Neuronal stem cell (in vitro differentiated cells): ENCODE measurements around the gene ZBED1.
"Not testable (repeated sequence)": the region's sequence is repeated elsewhere in the genome, so short reads cannot be mapped to it uniquely, and the experiment has no call there.

Source experiments
- DNase-seq: peaks from one replicate; pipeline ENCODE4 v3.0.0-alpha.2; 2013; ENCODE audit warnings: low spot score
- H2AFZ ChIP-seq: one replicate; pipeline ENCODE4 v1.6.1; 2013; ENCODE audit warnings: mild to moderate bottlenecking, low read length, inconsistent platforms
- H2AK5ac ChIP-seq: 2 replicates; pipeline ENCODE4 v1.6.1; 2013; ENCODE audit warnings: low read depth, mild to moderate bottlenecking, inconsistent platforms, low read length, moderate library complexity, mixed read lengths
- H2BK120ac ChIP-seq: 2 replicates; pipeline ENCODE4 v1.6.1; 2013; ENCODE audit warnings: low read depth, mild to moderate bottlenecking, inconsistent platforms, low read length, moderate library complexity, mixed read lengths
- H2BK12ac ChIP-seq: one replicate; pipeline ENCODE4 v1.6.1; 2013; ENCODE audit warnings: low read length, inconsistent platforms
- H2BK15ac ChIP-seq: 2 replicates; pipeline ENCODE4 v1.6.1; 2013; ENCODE audit warnings: mild to moderate bottlenecking, low read length, inconsistent platforms, mixed read lengths
- H2BK5ac ChIP-seq: one replicate; pipeline ENCODE4 v1.6.1; 2013; ENCODE audit warnings: inconsistent platforms, mild to moderate bottlenecking, low read length, moderate library complexity
- H3K14ac ChIP-seq: one replicate; pipeline ENCODE4 v1.6.1; 2013; ENCODE audit warnings: low read length, inconsistent platforms
- H3K18ac ChIP-seq: 2 replicates; pipeline ENCODE4 v1.6.1; 2013; ENCODE audit warnings: low read length, inconsistent platforms
- H3K23ac ChIP-seq: 2 replicates; pipeline ENCODE4 v1.6.1; 2013; ENCODE audit warnings: low read depth, mild to moderate bottlenecking, mixed read lengths, low read length, inconsistent platforms; ENCODE audit not compliant: poor library complexity
- H3K27ac ChIP-seq: replicated peaks from 3 replicates; pipeline ENCODE4 v1.5.1; 2013; ENCODE audit warnings: low read length, inconsistent platforms
- H3K27me3 ChIP-seq, 3 experiments: 2 replicates each; pipeline ENCODE4 v1.6.1; 2013; ENCODE audit warnings: low read length in 3 of 3, mild to moderate bottlenecking in 2 of 3, inconsistent platforms in 1 of 3, low read depth in 1 of 3, mixed read lengths in 1 of 3, moderate library complexity in 1 of 3; ENCODE audit not compliant: control insufficient read depth in 3 of 3, insufficient read depth in 3 of 3
- H3K36me3 ChIP-seq, 2 donors: replicated peaks in 1 of 2; 2 replicates each; pipeline ENCODE4 v1.6.1; 2013; ENCODE audit warnings: low read length in 2 of 2; ENCODE audit not compliant: control insufficient read depth in 2 of 2, insufficient read depth in 2 of 2
- H3K4ac ChIP-seq: 2 replicates; pipeline ENCODE4 v1.6.1; 2013; ENCODE audit warnings: inconsistent platforms, mild to moderate bottlenecking, low read length, moderate library complexity
- H3K4me1 ChIP-seq, 2 donors: 1 replicate in 1 of 2; 2 replicates in 1 of 2; pipeline ENCODE4 v1.6.1; 2013; ENCODE audit warnings: low read length in 2 of 2, low read depth in 1 of 2; ENCODE audit not compliant: control insufficient read depth in 2 of 2, insufficient read depth in 1 of 2
- H3K4me2 ChIP-seq: one replicate; pipeline ENCODE4 v1.6.1; 2013; ENCODE audit warnings: mild to moderate bottlenecking, low read length, inconsistent platforms; ENCODE audit not compliant: insufficient read depth, poor library complexity, severe bottlenecking
- H3K4me3 ChIP-seq, 2 donors: 2 replicates each; pipeline ENCODE4 v1.5.1; 2013; ENCODE audit warnings: low read length in 2 of 2, mild to moderate bottlenecking in 2 of 2, inconsistent platforms in 1 of 2, moderate library complexity in 1 of 2
- H3K79me1 ChIP-seq: one replicate; pipeline ENCODE4 v1.6.1; 2013; ENCODE audit warnings: low read depth, mild to moderate bottlenecking, inconsistent platforms, low read length, moderate library complexity
- H3K9ac ChIP-seq: one replicate; pipeline ENCODE4 v1.6.1; 2013; ENCODE audit warnings: mild to moderate bottlenecking, low read depth, low read length, inconsistent platforms; ENCODE audit not compliant: poor library complexity
- H3K9me3 ChIP-seq, 2 donors: replicated peaks in 1 of 2; 2 replicates each; pipeline versions ENCODE3 to v1.6.1; 2013; ENCODE audit warnings: low read length in 2 of 2, mild to moderate bottlenecking in 2 of 2, inconsistent platforms in 1 of 2, low read depth in 1 of 2, mixed read lengths in 1 of 2, moderate library complexity in 1 of 2; ENCODE audit not compliant: control insufficient read depth in 2 of 2, insufficient read depth in 1 of 2
- H4K8ac ChIP-seq: one replicate; pipeline ENCODE4 v1.6.1; 2013; ENCODE audit warnings: low read depth, mild to moderate bottlenecking, inconsistent platforms, low read length, moderate library complexity
- H4K91ac ChIP-seq: one replicate; pipeline ENCODE4 v1.6.1; 2013; ENCODE audit warnings: low read length, low read depth, mild to moderate bottlenecking, inconsistent platforms; ENCODE audit not compliant: poor library complexity
- WGBS, 2 donors: extraction: QIAGEN DNeasy Blood & Tissue Kit; methylation state at CpG; one replicate each; pipeline ENCODE4 v1.1.7; 2013; ENCODE audit warnings: missing lambda C conversion rate in 2 of 2, mixed read lengths in 1 of 2; ENCODE audit not compliant: insufficient read length in 2 of 2, insufficient replicate concordance in 1 of 2; ENCODE audit errors: extremely low coverage in 2 of 2; 5-methylcytosine and 5-hydroxymethylcytosine counted together

Gene ZBED1

DNA sequence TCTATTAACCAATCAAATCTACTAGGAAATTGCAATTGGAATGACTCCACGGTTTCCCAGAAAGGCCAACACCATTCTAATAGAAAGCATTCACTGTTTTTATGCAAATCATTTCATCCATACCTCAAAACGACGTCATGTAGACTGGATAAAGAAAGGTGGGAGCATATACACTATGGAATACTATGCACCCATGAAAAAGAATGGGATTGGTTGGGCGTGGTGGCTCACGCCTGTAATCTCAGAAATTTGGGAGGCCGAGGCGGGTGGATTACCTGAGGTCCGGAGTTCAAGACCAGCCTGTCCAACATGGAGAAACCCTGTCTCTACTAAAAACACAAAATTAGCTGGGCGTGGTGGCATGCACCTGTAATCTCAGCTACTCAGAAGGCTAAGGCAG lies 46.2 kb downstream of the ZBED1 start:
- not testable (repeated sequence) for H2AFZ ChIP-seq, H2BK15ac ChIP-seq
- WGBS, 2 donors: no CpG with 5 or more reads among the region's 9 CpGs

DNA sequence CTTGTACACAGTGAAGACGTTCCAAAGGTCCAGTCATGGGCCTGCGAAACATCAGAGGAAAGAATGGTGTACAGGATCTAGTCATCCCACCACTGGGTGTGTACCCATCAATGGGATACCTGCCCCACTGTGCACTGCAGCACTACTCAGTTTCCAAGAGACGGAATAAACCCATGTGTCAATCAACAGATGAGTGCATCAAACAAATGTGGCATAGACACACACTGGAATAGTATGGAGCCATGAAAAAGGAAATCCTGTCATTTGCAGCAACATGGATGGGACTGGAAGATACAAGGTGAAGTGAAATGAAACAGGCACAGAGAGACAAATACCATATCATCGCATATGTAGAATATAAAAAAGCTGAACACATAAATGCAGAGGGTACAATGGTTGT lies 48.0 kb downstream of the ZBED1 start:
- no peak overlapping the region for H2AFZ ChIP-seq
- no peaks in the 10 kb centered on the region for H3K27me3 ChIP-seq
- peaks cover 8% of the 10 kb centered on the region for H3K79me1 ChIP-seq
- H3K4ac ChIP-seq: no peak overlapping the region
- H3K4me3 ChIP-seq: no peak overlapping the region
- no peaks in the 10 kb centered on the region for H3K36me3 ChIP-seq
- no peak overlapping the region for H3K18ac ChIP-seq
- peaks cover 3 to 11% of the 10 kb centered on the region in 2 donors for H3K4me1 ChIP-seq
- H2BK5ac ChIP-seq: no peak overlapping the region
- no peak overlapping the region for H2BK12ac ChIP-seq
- no peak overlapping the region for H3K23ac ChIP-seq
- H3K4me2 ChIP-seq: no peak overlapping the region
- H4K8ac ChIP-seq: no peak overlapping the region
- H4K91ac ChIP-seq: no peak overlapping the region
- WGBS, 2 donors: no CpG with 5 or more reads among the region's 4 CpGs
- no peak overlapping the region for H3K9ac ChIP-seq
- H3K14ac ChIP-seq: no peak overlapping the region
- H3K9me3 ChIP-seq: peaks cover 0 to 7% of the 10 kb centered on the region in 2 donors
- no peak overlapping the region for H2BK120ac ChIP-seq
- no peak overlapping the region for H3K27ac ChIP-seq
- DNase-seq: no peak
- peak overlapping the region; percentile 18 for H2AK5ac ChIP-seq
- H2BK15ac ChIP-seq: no peak overlapping the region

More for the DNA sequence above, 46.2 kb downstream of the ZBED1 start:
- H2BK12ac ChIP-seq, H3K27me3 ChIP-seq, H4K8ac ChIP-seq, H3K27ac ChIP-seq, H3K4me2 ChIP-seq, H3K36me3 ChIP-seq, H2BK5ac ChIP-seq, H2BK120ac ChIP-seq, H4K91ac ChIP-seq, H3K9ac ChIP-seq, H2AK5ac ChIP-seq, H3K4ac ChIP-seq, DNase-seq, H3K9me3 ChIP-seq, H3K23ac ChIP-seq, H3K18ac ChIP-seq, H3K4me3 ChIP-seq, H3K14ac ChIP-seq: not testable (repeated sequence)
- peaks cover 11% of the 10 kb centered on the region for H3K79me1 ChIP-seq
- H3K4me1 ChIP-seq: peaks cover 3 to 11% of the 10 kb centered on the region in 2 donors

DNA sequence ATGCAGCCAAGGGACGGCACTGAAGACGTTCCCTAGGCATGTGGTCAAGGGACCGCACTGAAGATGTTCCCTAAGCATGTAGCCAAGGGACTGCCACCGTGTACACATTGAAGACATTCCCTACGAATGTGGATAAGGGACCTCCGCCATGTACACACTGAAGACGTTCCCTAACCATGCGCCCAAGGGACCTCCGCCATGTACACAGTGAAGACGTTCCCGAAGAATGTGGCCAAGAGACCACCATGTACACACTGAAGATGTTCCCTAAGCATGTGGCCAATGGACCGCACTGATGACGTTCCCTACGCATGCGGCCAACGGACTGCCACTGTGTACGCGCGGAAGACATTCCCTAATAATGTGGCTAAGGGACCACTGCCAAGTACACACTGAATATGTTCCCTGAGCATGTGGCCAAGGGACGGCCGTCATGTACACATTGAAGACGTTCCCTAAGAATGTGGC lies 48.4 kb downstream of the ZBED1 start:
- Histone ChIP-seq H3K4me3 (no peak overlapping the region), H2AFZ (no peak overlapping the region), H2BK12ac (no peak overlapping the region), H3K9ac (no peak overlapping the region), H3K23ac (no peak overlapping the region), H4K8ac (no peak overlapping the region), H3K4me1 (peaks cover 3 to 11% of the 10 kb centered on the region in 2 donors), H3K79me1 (peaks cover 6% of the 10 kb centered on the region), H3K36me3 (peaks cover 0 to under 1% of the 10 kb centered on the region in 2 donors), H3K4ac (no peak overlapping the region), H3K14ac (no peak overlapping the region), H3K18ac (peak overlapping the region; percentile 64), H2BK120ac (no peak overlapping the region), H3K9me3 (peaks cover 1 to 10% of the 10 kb centered on the region in 2 donors), H2BK5ac (no peak overlapping the region), H3K4me2 (no peak overlapping the region), H4K91ac (no peak overlapping the region), H2BK15ac (peak overlapping the region; percentile 46), H2AK5ac (peak overlapping the region; percentile 18), H3K27me3 (no peaks in the 10 kb centered on the region), H3K27ac (no peak overlapping the region)
- no peak for DNase-seq
- no CpG with 5 or more reads among the region's 22 CpGs for whole genome bisulfite sequencing, 2 donors

DNA sequence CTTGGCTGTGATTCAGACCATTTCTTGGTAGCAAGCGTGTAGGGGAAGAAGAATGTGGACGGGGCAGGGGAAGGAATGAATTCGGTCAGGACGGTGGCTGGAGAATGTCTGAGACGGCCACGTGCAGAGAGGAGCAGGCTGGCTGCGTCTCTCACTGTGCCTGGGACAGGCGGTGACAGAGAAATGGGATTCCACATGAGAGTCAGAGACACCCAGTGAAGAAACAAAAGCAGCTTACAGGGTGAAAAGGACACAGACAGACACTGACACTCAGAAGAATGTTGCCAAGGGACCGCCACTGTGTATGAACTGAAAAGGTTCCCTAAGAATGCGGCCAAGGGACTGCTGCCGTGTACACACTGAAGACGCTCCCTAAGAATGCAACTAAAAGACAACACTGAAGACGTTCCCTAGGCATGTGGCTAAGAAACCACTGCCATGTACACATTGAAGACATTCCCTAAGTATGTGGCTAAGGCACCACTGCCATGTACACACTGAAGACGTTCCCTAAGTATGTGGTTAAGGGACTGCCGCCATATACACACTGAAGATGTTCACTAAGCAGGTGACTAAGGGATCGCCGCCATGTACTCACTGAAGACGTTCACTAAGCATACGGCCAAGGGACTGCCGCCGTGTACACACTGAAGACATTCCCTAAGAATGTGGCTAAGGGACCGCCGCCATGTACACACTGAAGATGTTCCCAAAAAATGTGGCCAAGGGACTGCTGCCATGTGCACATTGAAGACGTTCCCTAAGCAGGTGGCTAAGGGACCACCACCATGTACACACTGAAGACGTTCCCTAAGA lies 49.1 kb downstream of the ZBED1 start:
- Histone ChIP-seq H2BK5ac (no peak overlapping the region), H2AFZ (peak overlapping the region; percentile 51), H3K23ac (no peak overlapping the region), H4K8ac (no peak overlapping the region), H3K9me3 (peaks cover 4 to 16% of the 10 kb centered on the region in 2 donors), H3K4me1 (peaks cover 3 to 11% of the 10 kb centered on the region in 2 donors), H3K4me3 (peak overlapping the region in 1 of 2 donors; percentile 25), H3K4ac (no peak overlapping the region), H3K27me3 (no peaks in the 10 kb centered on the region), H4K91ac (no peak overlapping the region), H2BK120ac (no peak overlapping the region), H2BK12ac (no peak overlapping the region), H3K18ac (peak overlapping the region; percentile 64), H2BK15ac (no peak overlapping the region), H3K79me1 (peaks cover 4% of the 10 kb centered on the region), H3K14ac (no peak overlapping the region), H3K9ac (no peak overlapping the region), H3K27ac (peak overlapping the region; percentile 34), H3K4me2 (no peak overlapping the region), H3K36me3 (peaks cover 0 to 5% of the 10 kb centered on the region in 2 donors), H2AK5ac (no peak overlapping the region)
- WGBS, 2 donors: no CpG with 5 or more reads among the region's 25 CpGs
- no peak for DNase-seq
